Stimulated activated CD8-positive, alpha-beta memory T cell treated with anti-CD3 and anti-CD28 coated beads, Interleukin-2, amount 100 ng/mL, for 48 hours (primary cell): ENCODE measurements around the gene MAST3.
A peak's percentile ranks its signal among the peaks of the same experiment; 100 is the strongest.

Experiments used
- DNase-seq, 2 donors: peaks; one replicate each; pipeline ENCODE4 v3.0.0-alpha.2; 2020; ENCODE audit warnings: low read depth in 2 of 2

The MAST3 gene

GRCh38 chr19:18112989-18113478 is 15.5 kb downstream of the MAST3 start:
- peak; percentile 68 to 72 for DNase-seq

GRCh38 chr19:18113827-18114226 is 16.2 kb downstream of the MAST3 start:
- DNase-seq: no peak

DNA sequence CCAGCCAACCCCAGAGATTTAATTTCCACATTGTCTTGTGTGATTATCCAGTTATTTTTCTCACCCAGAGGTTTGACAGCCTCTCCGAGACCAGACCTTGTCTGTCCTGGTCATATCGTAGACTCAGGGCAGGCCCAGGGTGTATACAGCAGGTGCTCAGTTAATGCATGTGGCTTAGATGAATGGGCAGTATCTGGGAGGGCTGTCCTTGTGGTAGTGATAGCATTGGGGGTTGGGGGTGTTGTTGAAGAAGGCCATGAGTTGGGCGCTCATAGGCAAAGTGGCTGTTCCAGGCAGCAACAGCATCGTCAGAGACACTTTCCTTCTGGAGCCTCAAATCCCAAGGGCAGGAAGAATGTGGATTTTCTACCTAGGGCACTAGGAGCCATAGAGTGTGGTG is 16.9 kb downstream of the MAST3 start:
- no peak for DNase-seq

DNA sequence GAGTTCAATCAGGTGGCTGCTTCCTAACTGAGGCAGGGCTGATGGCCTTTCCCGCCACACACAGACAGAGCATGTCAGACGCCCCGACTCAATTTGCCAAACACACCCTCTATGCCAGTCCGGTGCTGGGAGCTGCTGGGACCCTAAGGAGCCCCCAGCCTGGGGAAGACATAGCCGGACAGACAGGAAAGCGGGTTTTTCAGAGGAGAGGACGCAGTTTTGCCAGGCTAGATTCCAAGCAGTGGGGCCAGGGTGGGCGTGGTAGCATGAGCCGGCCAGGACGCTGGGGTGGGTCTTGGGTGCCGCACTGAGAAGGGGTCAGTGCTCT is 19.8 kb downstream of the MAST3 start:
- no peak for DNase-seq

DNA sequence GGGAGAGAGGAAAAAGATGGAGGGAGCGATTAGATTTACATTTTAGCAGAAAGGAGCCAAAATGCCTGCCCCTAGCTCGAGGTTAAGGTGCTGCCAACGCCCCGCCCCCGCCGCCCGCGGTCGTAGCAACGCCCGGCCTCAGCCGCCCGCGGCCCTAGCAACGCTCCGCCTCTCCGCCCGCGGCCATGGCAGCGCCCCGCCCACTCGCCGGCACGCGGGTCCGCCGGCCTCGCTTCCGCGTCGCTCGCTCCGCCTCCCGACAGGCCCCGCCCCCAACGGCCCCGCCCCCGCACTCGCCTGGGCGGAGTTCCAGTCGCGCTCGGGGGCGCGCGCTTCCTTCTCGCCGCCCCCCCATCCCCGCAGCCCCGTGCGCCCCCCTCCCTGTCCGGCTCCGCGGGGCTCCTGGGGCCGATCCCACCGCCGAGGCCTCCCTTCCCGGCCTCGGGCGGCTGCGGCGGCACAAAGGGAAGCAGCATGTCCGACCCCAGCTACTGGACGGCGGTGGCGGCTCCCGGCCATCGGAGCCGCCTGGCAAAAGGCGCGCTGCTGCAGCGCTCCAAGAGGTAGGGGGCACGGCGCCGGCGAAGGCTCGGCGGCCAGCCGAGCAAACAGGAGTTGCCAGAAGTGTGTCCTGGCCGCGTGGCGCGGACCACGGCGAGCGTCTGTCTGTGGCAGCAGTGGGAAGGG is 20.3 kb downstream of the MAST3 start:
- DNase-seq: peak; percentile 92 to 94

DNA sequence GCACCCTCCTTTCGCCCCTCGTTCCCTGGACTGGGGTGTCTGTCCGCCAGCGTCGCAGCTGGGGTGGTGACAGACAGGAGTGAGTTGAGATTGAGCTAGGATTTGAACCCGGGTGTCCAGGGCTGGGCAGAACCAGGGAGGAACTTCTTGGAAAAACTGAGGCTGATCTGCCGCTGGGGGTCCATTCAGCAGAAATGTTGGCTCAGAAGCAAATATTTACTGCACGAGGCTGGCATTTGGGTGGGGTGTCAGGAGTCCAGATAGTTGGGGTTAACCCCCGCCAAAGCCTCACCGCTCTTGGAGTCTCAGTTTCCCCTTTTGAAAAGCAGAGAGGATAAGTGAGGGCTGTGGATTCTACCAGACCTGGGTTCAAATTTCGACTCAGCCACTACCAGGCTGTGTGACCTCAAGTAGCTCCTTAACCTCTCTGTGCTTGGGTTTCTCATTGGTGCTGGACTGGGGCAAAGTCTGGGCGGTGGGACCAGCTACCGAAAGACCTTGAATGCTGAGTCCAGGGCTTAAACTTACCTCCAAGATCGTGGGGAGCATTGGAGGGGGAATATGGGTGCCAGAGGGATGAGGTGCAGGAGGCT is 20.9 kb downstream of the MAST3 start:
- DNase-seq: no peak

- no peak for DNase-seq
Observed at GRCh38 chr19:18119013-18119716, 21.6 kb downstream of the MAST3 start.

GRCh38 chr19:18119717-18120105 is 22.1 kb downstream of the MAST3 start:
- DNase-seq: no peak

DNA sequence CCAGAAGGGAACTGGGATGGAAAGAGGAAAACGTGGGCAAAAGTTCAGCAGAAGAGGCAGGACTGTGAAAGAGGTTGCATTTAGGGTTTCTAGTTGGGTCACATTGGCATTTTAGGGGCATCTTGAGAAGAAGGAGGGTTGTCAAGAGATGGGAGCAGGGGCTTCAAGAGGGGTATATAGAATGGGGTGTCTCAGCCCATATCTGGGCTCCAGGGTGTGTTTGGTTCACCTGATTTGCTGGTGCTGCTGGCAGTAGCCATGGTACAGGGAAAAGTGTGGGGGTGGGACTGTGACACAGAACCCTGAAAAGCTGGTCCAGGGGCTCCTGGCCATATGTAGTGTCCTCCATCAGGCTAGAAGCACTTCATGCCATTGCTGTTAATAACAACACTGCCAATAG is 22.5 kb downstream of the MAST3 start:
- no peak for DNase-seq

- no peak for DNase-seq
Observed at GRCh38 chr19:18121166-18121565, 23.6 kb downstream of the MAST3 start.

- no peak for DNase-seq
Observed at GRCh38 chr19:18122424-18122823, 24.8 kb downstream of the MAST3 start.

- DNase-seq: no peak
Observed at GRCh38 chr19:18122860-18123795, 25.6 kb downstream of the MAST3 start.

GRCh38 chr19:18123819-18124218 is 26.2 kb downstream of the MAST3 start:
- DNase-seq: no peak

- DNase-seq: no peak
Observed at GRCh38 chr19:18126097-18126496, 28.5 kb downstream of the MAST3 start.

DNA sequence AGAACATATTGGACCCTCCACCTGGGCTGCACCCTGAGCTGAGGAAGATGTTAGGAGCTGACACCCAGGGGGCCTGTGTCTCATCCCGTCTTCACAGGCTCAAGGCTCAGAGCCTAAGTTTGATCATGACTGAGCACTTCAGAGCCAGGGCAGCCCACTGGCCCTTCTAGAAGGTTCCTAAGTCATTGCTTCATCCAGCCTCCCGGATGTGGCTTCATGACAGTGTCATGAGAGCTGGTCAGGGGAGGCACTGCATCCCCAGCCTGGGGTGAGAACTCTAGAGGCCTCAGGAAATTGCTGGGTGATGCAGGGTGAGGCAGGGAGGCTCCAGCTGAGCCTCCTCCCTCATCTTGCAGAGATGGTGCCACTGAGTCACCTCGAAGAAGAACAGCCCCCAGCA is 30.5 kb downstream of the MAST3 start:
- no peak for DNase-seq

DNA sequence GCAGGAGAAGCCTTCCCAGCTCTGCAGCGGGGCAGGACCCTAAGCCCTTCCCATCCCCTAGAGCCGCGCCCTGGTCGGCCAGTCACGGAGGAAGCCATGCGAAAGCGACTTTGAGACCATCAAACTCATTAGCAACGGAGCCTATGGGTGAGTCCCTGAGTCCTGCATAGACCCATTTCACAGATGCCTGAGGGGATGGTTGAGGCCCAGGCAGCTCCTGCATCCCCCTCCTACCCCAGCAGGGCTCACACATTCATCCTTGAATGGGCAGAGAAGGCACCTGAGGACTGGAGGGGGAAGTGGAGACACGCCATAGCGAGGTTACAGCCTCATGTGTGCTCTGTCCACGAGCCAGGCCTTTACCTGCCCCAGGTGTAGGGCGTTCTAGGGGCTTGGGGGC is 31.2 kb downstream of the MAST3 start:
- no peak for DNase-seq

GRCh38 chr19:18130523-18131242 is 33.1 kb downstream of the MAST3 start:
- DNase-seq: no peak

DNA sequence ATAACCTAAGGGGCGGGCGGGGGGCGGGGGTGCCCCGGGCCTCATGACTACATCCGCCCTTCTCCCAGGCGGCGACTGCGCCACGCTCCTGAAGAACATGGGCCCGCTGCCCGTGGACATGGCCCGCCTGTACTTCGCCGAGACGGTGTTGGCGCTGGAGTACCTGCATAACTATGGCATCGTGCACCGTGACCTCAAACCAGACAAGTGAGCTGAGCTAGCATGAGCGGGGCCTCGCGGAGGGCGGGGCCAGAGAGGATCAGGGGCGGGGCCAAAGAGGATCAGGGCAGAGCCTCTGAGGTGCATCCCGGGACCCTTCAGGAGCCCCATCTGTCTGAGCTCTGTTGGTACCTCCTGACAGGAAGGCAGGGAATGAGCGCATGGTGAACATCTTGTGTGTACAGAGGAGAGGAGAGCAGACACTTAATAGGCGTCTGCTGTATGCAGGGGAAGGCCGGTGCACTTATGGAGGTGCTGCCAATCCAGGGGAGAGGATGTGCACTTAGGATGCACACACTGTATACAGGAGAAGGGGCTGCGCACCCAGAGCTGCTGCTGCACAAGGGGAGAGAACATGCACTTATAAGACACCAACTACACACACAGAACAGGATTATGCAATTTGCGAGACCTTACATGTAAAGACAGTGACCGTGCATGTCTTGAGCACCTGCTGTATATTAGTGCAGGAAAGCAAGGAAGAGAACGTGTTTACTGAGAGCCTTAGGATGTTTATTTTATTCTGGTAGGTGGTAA is 34.4 kb downstream of the MAST3 start:
- DNase-seq: no peak

DNA sequence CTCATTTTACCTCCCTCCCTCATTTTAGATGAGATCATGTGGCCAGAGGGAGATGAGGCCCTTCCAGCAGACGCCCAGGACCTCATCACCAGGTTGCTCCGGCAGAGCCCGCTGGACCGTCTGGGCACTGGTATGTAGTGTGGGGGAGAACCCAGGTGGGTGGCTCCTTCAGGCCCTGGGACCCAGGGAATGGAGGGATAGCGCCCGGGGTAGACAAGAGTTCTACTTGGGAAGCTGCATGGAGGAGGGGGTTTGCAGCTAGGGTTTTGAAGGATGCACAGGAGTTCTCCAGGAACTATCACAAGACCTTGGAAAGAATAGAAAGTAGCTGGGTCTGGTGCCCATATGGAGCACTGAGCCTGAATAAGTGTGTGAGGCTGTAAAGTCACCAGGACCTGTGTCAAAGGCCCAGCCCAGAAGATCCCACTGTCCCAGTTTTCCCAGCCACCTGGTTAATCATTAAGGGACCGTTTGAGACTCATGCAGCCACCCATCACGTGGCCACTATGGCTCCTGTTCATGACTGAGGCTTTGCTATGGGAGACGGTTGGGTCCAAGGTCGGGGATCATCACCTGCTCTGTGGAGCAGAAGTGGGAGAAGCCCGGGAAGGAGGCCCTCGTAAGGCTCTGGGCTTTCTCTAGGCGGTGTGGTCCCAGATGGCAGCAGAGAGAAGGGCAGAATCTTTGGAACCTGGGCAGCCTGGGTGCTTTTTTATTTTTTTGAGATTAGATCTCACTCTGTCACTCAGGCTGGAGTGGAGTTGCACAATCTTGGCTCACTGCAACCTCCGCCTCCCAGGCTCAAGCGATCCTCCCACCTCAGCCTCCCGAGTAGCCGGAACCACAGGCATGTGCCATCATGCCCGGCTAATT is 38.4 kb downstream of the MAST3 start:
- no peak for DNase-seq

- DNase-seq: no peak
Observed at GRCh38 chr19:18137242-18137641, 39.7 kb downstream of the MAST3 start.
